Subcutaneous abdominal adipose tissue (tissue), 5 donors: ENCODE measurements around the gene NLRC4.

Source experiments
- H3K27ac ChIP-seq: one replicate; pipeline ENCODE4 v1.7.0; 2013; ENCODE audit warnings: low read depth, mild to moderate bottlenecking, inconsistent platforms, low read length, moderate library complexity
- H3K27me3 ChIP-seq, 5 donors: one replicate each; pipeline ENCODE4 v1.7.0; 2013; ENCODE audit warnings: low read length in 5 of 5, inconsistent platforms in 1 of 5; ENCODE audit not compliant: control insufficient read depth in 5 of 5, insufficient read depth in 4 of 5
- H3K36me3 ChIP-seq, 5 donors: one replicate each; pipeline ENCODE4 v1.7.0; 2013; ENCODE audit warnings: low read length in 5 of 5; ENCODE audit not compliant: control insufficient read depth in 5 of 5, insufficient read depth in 5 of 5
- H3K4me1 ChIP-seq, 5 donors: one replicate each; pipeline ENCODE4 v1.7.0; 2013; ENCODE audit warnings: low read length in 5 of 5, mild to moderate bottlenecking in 3 of 5, moderate library complexity in 1 of 5; ENCODE audit not compliant: control insufficient read depth in 5 of 5, insufficient read depth in 5 of 5
- H3K4me3 ChIP-seq, 5 donors: one replicate each; pipeline ENCODE4 v1.7.0; 2013; ENCODE audit warnings: low read length in 5 of 5, low read depth in 1 of 5
- H3K9ac ChIP-seq, 5 donors: one replicate each; pipeline ENCODE4 v1.7.0; 2013; ENCODE audit warnings: low read length in 5 of 5, mild to moderate bottlenecking in 4 of 5, moderate library complexity in 3 of 5
- H3K9me3 ChIP-seq, 5 donors: one replicate each; pipeline ENCODE4 v1.7.0; 2013; ENCODE audit warnings: low read length in 5 of 5; ENCODE audit not compliant: control insufficient read depth in 5 of 5
- donor health status: healthy.
- donor health status: healthy.
- donor health status: healthy.
- donor health status: healthy.
- donor health status: healthy.

NLRC4 gene

GRCh38 chr2:32182667-32183066 lies 82.0 kb downstream of the NLRC4 start:
- Histone ChIP-seq H3K27me3 (no peaks in the 10 kb centered on the region), H3K27ac (no peak overlapping the region), H3K36me3 (peaks cover 15 to 39% (median 33%) of the 10 kb centered on the region in 5 donors)

More at GRCh38 chr2:32182667-32183066, 82.0 kb downstream of the NLRC4 start:
- Histone ChIP-seq H3K9me3 (no peaks in the 10 kb centered on the region), H3K4me3 (no peak overlapping the region), H3K4me1 (no peaks in the 10 kb centered on the region), H3K9ac (no peak overlapping the region)
